Activated CD4-positive, alpha-beta T cell treated with anti-CD3 and anti-CD28 coated beads, Interleukin-2, Interleukin-6, amounts not matched to agents 100 ng/mL and 50 ng/mL, durations not matched to agents 16 hours and 8 hours (primary cell): ENCODE measurements around the gene SKAP1.
"Not testable (repeated sequence)": the region's sequence is repeated elsewhere in the genome, so short reads cannot be mapped to it uniquely, and the experiment has no call there.

Source experiments
- DNase-seq: peaks from one replicate; pipeline ENCODE4 v3.0.0-alpha.2; 2020

SKAP1 gene

GRCh38 chr17:48276776-48277175, 153.2 kb downstream of the SKAP1 start:
- no peak for DNase-seq

- no peak for DNase-seq
These were observed 159.1 kb downstream of the SKAP1 start for GRCh38 chr17:48270899-48271298.

GRCh38 chr17:48269209-48269608, 160.8 kb downstream of the SKAP1 start:
- no peak for DNase-seq

GRCh38 chr17:48263731-48264035, 166.3 kb downstream of the SKAP1 start:
- no peak for DNase-seq

GRCh38 chr17:48262982-48263730, 166.9 kb downstream of the SKAP1 start:
- no peak for DNase-seq

GRCh38 chr17:48261297-48261880, 168.6 kb downstream of the SKAP1 start:
- DNase-seq = peak; percentile 30

GRCh38 chr17:48259694-48260291, 170.2 kb downstream of the SKAP1 start:
- peak; percentile 19 for DNase-seq

- no peak for DNase-seq
These were observed 171.7 kb downstream of the SKAP1 start for GRCh38 chr17:48258331-48258730.

- DNase-seq = no peak
These were observed 174.3 kb downstream of the SKAP1 start for GRCh38 chr17:48255759-48256158.

- no peak for DNase-seq
These were observed 175.1 kb downstream of the SKAP1 start for GRCh38 chr17:48254896-48255295.

- no peak for DNase-seq
These were observed 176.0 kb downstream of the SKAP1 start for GRCh38 chr17:48253975-48254374.

- DNase-seq = no peak
These were observed 178.1 kb downstream of the SKAP1 start for GRCh38 chr17:48251950-48252349.

GRCh38 chr17:48250949-48251348, 179.1 kb downstream of the SKAP1 start:
- DNase-seq = no peak

- DNase-seq = not testable (repeated sequence)
These were observed 180.0 kb downstream of the SKAP1 start for GRCh38 chr17:48250059-48250458.

- DNase-seq = no peak
These were observed 182.4 kb downstream of the SKAP1 start for GRCh38 chr17:48247603-48248002.

GRCh38 chr17:48247038-48247437, 183.0 kb downstream of the SKAP1 start:
- DNase-seq = no peak

- DNase-seq = no peak
These were observed 183.4 kb downstream of the SKAP1 start for GRCh38 chr17:48246612-48247011.

GRCh38 chr17:48245465-48246033, 184.5 kb downstream of the SKAP1 start:
- not testable (repeated sequence) for DNase-seq

GRCh38 chr17:48244814-48245213, 185.2 kb downstream of the SKAP1 start:
- no peak for DNase-seq

GRCh38 chr17:48244121-48244711, 185.8 kb downstream of the SKAP1 start:
- DNase-seq = no peak

- no peak for DNase-seq
These were observed 188.1 kb downstream of the SKAP1 start for GRCh38 chr17:48241770-48242497.

- peak; percentile 31 for DNase-seq
These were observed 188.9 kb downstream of the SKAP1 start for GRCh38 chr17:48241131-48241591.
